H1 (cell line): ENCODE results near the gene NEDD8. TPM values are rescaled to one million over a fixed set of nuclear protein-coding genes. Genes with fewer than 3 reads are reported as not detected.

Source experiments
- CHD2 ChIP-seq: IDR thresholded peaks from 2 replicates; pipeline ENCODE4 v1.6.1; 2012; ENCODE audit warnings: low read length, improper control_type of control experiment
- RBBP5 ChIP-seq: IDR thresholded peaks from 2 replicates; pipeline ENCODE4 v1.7.1; 2012; ENCODE audit warnings: low read depth, mild to moderate bottlenecking, inconsistent platforms, low read length, moderate library complexity, borderline replicate concordance
- polyA plus RNA-seq, 7 experiments: library from polyadenylated mRNA; depleted of rRNA in 3 of 7; stranded (reverse) in 5 of 7; unstranded in 2 of 7; fragments of >200 nt in 5 of 7; fragments of 200-250 nt in 2 of 7; gene quantifications; 1 replicate in 5 of 7; 2 replicates in 1 of 7; 4 replicates in 1 of 7; pipeline versions ENCODE4 v1.2.1 to v1.2.3, GENCODE V29; 2011 to 2013; ENCODE audit warnings: missing spikeins in 2 of 7, mixed read lengths in 2 of 7
- total RNA-seq: library from RNA; stranded (reverse); fragmentation: NEBNext Ultra II Directional; extraction: Animal tissue kit (Norgen Biotek cat#: 25700); gene quantifications from 2 replicates; pipeline ENCODE4 v1.2.1, GENCODE V29; 2021

The NEDD8 gene
- total and polyA plus RNA-seq, 2 of the 8 experiments (the other 6 are each of a cell fraction or from before 2014, with no cell fraction given), result 253 to 317 TPM

DNA sequence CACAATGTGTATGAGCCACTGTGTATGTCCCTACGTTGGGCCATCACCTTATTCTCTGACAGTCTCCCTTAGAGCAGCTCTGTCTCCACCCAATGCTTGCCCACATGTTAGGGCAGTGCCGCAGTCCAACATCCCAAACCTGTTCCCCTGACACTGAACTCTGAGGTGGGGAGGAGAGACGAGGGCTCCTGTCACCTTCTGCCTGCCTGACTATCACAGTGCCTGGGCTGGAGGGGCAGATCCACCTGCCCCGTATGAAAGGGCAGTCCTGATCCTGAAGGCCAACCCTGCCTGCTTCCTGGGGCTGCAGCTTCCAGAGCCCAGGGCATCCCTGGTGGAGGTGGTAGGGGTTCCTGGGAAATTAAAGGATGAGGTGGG, 28.6 kb upstream of the NEDD8 start (continued):
- TF ChIP-seq CHD2 (no peak), RBBP5 (no peak)
